Measurements from ENCODE around the gene COMMD2.

- TF ChIP-seq, protein P1, sequence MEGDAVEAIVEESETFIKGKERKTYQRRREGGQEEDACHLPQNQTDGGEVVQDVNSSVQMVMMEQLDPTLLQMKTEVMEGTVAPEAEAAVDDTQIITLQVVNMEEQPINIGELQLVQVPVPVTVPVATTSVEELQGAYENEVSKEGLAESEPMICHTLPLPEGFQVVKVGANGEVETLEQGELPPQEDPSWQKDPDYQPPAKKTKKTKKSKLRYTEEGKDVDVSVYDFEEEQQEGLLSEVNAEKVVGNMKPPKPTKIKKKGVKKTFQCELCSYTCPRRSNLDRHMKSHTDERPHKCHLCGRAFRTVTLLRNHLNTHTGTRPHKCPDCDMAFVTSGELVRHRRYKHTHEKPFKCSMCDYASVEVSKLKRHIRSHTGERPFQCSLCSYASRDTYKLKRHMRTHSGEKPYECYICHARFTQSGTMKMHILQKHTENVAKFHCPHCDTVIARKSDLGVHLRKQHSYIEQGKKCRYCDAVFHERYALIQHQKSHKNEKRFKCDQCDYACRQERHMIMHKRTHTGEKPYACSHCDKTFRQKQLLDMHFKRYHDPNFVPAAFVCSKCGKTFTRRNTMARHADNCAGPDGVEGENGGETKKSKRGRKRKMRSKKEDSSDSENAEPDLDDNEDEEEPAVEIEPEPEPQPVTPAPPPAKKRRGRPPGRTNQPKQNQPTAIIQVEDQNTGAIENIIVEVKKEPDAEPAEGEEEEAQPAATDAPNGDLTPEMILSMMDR (IDR thresholded peaks at IDR 0.05): no peak
- TF ChIP-seq POLR2A (IDR thresholded peaks at IDR 0.05) (no peak), EP300 (IDR thresholded peaks at IDR 0.05) (no peak), POLR2AphosphoS5 (IDR thresholded peaks at IDR 0.05) (no peak)
Measured at GRCh38 chr3:149770246-149770645, 18.0 kb upstream of the COMMD2 start.
